ENCODE data around the gene PLA2G4B.
A peak's percentile ranks its signal among the peaks of the same experiment; 100 is the strongest.

PLA2G4B gene

DNA sequence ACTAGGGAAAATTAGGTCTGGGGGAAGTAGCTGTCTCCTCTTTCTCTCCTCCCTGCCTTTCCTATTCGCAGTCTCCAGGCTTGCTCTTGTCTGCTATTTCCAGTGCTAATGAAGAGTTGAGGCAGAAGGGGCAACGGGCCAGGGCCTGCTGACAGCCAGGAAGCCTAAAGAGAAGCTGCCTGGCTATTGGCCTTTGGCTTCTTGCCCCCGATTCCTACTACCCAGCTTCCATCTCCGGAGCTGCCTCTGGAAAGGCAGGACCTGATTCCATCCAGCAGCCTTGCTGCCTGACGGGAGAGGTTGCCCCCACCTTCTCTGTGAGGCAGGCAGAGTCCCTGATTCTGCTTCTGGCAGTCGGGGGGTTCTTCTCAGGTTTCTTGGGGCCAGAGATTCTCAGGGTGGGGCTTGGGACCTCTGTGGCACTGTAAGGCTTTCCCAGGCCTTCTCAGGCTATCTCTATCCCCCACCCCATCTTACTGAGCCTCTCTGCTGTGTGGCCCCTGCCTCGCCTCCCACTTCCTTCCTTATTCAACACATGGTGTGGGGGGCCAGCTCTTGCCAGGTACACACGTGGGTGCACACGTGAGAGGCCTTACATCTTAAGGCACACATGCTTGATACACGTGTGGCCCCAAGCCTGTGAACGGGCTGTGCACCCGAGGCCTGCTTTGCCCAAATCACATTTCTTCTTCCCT is 29.0 kb upstream of the PLA2G4B start:
- H3K27ac ChIP-seq, result no peak overlapping the region
- TF ChIP-seq CTCF (IDR thresholded peaks at IDR 0.05), result no peak
- TF ChIP-seq ZFX (IDR thresholded peaks at IDR 0.05; ENCODE audit: borderline replicate concordance), result no peak

DNA sequence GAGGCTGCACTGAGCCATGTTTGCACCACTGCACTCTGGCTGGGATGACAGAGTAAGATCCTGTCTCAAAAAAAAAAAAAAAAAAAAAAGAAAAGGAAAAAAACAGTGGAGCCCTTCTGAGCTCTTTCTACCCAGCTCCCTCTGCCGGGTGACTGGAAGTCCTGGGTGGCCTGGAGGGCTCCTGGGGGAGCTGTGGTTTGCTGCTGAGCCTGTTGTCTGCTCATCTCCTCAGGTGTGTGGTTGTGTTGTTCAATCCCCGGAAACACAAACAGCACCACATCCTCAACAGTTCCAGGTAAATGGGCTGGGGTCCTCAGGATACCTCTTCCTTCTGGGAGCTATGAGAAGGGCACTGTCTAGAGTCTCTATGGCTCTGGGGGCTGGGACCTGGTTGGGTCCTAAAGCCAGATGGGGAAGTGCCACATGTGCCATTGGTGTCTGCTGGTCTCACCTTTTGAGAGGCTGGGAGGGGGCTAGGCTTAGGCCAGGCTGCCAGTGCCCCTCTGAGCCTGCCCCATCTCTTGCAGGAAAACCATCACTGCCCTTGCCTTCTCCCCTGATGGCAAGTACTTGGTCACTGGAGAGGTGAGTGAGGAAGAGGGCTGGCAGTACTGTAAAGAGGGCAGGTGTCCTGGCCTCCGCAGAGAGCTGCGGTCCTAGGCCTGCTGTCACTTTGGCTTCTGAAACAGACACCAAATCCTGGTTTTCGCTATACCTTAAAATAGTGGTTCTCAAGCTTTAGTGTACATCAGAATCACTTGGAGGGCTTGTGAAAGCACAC is 27.8 kb upstream of the PLA2G4B start:
- TF ChIP-seq CTCF (IDR thresholded peaks at IDR 0.05), result no peak
- no peak for TF ChIP-seq ZFX (IDR thresholded peaks at IDR 0.05; ENCODE audit: borderline replicate concordance)
- H3K27ac ChIP-seq, result no peak overlapping the region

DNA sequence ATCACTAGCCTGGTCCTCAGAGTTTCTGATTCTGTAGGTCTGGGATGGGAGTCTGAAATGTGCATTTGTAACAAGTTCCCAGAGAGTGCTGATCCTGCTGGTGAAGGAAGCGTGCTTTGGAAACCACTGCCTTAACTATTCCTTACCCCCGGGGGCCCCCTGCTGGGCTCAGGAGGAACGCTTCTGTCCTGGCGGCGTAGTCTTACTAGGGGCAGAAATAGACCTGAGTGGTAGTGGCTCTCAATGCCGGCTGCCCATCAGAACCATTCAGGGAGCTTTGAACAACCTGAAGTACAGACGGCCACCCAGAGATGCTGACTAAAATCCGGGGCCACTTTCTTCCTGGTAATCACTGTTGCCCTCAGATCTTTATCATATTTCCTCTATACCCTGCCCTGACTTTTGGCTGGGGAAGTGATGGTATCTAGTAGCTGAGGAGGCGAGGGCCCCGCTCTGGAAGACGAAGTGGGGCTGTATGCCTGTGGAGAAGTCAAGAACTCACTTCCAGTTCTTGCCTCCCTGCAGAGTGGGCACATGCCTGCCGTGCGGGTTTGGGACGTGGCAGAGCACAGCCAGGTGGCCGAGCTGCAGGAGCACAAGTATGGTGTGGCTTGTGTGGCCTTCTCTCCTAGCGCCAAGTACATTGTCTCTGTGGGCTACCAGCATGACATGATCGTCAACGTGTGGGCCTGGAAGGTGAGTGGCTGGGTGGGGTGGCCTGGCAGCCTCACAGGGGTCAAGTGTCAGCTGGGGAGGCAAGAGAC is 27.0 kb upstream of the PLA2G4B start:
- H3K27ac ChIP-seq, result no peak overlapping the region
- TF ChIP-seq ZFX (IDR thresholded peaks at IDR 0.05; ENCODE audit: borderline replicate concordance), result no peak
- peak; percentile 89 for TF ChIP-seq CTCF (IDR thresholded peaks at IDR 0.05)

DNA sequence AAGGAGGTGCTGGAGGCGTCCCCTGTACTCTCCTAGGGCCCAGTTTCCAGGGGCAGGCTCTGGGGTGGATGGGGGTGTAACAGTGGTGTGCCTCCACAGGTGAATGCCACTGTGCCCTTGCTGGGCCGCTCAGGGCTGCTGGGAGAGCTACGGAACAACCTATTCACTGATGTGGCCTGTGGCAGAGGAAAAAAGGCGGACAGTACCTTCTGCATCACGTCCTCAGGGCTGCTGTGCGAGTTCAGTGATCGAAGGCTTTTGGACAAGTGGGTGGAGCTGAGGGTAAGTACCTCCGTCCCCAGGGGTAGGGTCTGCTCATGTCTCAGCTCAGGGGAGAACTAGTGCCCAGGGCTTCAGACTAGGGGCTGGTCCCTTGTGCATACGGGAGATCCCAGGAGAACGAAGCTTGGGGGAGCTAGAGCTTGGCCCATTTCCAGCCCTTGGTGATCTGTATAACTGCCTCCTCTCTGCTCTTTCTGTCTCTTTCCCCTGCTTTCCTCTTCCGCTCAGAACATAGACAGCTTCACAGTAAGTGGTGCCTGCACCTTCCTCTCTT is 25.7 kb upstream of the PLA2G4B start:
- no peak overlapping the region for H3K27ac ChIP-seq
- TF ChIP-seq CTCF (IDR thresholded peaks at IDR 0.05), result no peak
- no peak for TF ChIP-seq ZFX (IDR thresholded peaks at IDR 0.05; ENCODE audit: borderline replicate concordance)

DNA sequence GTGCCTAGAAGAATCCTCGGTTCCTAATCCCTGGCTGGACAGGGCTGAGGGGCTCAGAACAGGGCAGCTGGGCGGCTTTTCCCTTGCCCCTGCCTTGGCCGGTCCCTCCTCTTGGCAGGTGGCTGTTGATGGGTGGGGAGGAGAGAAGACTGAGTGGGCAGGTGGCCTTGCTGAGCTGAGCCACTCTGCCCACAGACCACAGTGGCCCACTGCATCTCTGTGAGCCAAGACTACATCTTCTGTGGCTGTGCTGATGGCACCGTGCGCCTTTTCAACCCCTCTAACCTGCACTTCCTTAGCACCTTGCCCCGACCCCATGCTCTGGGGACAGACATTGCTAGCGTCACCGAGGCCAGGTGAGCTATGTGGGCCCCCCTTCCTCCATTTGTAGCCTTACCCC is 25.2 kb upstream of the PLA2G4B start:
- TF ChIP-seq ZFX (IDR thresholded peaks at IDR 0.05; ENCODE audit: borderline replicate concordance), result no peak
- H3K27ac ChIP-seq, result no peak overlapping the region

DNA sequence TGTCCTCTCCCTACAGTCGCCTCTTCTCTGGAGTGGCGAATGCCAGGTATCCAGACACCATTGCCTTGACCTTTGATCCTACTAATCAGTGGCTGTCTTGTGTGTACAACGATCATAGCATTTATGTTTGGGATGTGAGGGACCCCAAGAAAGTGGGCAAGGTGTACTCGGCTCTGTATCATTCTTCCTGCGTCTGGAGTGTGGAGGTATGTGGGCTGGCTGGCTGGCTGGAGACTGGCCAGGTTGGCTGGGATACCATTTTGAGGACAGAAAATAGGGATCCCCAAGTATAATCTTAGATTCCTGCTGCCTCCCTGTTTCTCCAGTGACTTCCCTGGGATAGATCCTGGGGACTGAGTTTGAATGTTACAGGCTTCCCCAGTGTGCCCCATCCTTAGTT is 24.1 kb upstream of the PLA2G4B start:
- TF ChIP-seq ZFX (IDR thresholded peaks at IDR 0.05; ENCODE audit: borderline replicate concordance) (no peak), CTCF (IDR thresholded peaks at IDR 0.05) (no peak)
- no peak overlapping the region for H3K27ac ChIP-seq

DNA sequence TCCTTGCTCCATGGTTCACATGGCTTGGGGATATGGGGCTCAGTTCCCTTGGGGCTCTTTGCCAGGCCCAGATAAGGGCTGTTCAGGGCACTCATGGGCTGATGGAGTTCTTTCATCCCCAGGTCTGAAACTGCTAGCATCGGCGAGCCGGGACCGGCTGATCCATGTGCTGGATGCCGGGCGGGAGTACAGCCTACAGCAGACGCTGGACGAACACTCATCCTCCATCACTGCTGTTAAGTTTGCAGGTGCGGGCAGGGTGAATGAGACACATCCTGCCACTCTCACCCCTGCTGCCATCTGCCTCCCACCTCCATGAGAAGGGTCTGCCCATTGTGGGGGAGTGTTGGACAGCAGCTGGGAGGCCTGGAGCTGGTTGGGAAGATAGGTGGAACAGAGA is 21.9 kb upstream of the PLA2G4B start:
- TF ChIP-seq ZFX (IDR thresholded peaks at IDR 0.05; ENCODE audit: borderline replicate concordance), result no peak
- no peak for TF ChIP-seq CTCF (IDR thresholded peaks at IDR 0.05)
- H3K27ac ChIP-seq, result no peak overlapping the region

Data from 22Rv1 (cell line).